Measurements from ENCODE around the gene SLC15A5.

The SLC15A5 gene

GRCh38 chr12:16291032-16291431 is 13.5 kb upstream of the SLC15A5 start:
- no peak overlapping the region for H3K27ac ChIP-seq
- TF ChIP-seq ZFX (IDR thresholded peaks at IDR 0.05), result no peak
- TF ChIP-seq, protein P1, sequence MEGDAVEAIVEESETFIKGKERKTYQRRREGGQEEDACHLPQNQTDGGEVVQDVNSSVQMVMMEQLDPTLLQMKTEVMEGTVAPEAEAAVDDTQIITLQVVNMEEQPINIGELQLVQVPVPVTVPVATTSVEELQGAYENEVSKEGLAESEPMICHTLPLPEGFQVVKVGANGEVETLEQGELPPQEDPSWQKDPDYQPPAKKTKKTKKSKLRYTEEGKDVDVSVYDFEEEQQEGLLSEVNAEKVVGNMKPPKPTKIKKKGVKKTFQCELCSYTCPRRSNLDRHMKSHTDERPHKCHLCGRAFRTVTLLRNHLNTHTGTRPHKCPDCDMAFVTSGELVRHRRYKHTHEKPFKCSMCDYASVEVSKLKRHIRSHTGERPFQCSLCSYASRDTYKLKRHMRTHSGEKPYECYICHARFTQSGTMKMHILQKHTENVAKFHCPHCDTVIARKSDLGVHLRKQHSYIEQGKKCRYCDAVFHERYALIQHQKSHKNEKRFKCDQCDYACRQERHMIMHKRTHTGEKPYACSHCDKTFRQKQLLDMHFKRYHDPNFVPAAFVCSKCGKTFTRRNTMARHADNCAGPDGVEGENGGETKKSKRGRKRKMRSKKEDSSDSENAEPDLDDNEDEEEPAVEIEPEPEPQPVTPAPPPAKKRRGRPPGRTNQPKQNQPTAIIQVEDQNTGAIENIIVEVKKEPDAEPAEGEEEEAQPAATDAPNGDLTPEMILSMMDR (conservative IDR thresholded peaks at IDR 0.05), result no peak

- H3K27ac ChIP-seq, result no peak overlapping the region
- TF ChIP-seq, protein P1 (conservative IDR thresholded peaks at IDR 0.05), result no peak
- no peak for TF ChIP-seq ZFX (IDR thresholded peaks at IDR 0.05)
These were observed 8.1 kb upstream of the SLC15A5 start for GRCh38 chr12:16285586-16285985.

GRCh38 chr12:16282978-16283377 is 5.5 kb upstream of the SLC15A5 start:
- TF ChIP-seq ZFX (IDR thresholded peaks at IDR 0.05), result no peak
- TF ChIP-seq, protein P1 (conservative IDR thresholded peaks at IDR 0.05), result no peak
- no peak overlapping the region for H3K27ac ChIP-seq

DNA sequence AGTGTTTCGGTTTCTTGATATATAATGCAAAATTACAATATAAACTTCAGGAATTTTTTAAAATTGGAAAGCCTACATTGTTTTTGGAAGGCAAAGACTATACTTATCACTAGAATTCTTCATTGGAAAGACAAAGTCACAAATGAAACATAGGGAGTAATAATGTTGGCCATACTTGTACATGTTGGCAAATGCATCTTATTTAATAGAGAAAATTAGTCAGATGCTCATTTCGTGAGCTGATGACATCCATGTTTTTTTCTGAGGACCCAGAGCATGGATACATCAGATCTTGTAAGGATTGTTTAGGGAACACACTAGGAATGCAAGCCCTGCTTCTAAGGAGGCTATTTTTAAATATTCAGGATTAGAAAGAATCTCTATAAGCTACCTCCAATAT is 4.6 kb upstream of the SLC15A5 start:
- TF ChIP-seq, protein P1 (conservative IDR thresholded peaks at IDR 0.05), result no peak
- TF ChIP-seq ZFX (IDR thresholded peaks at IDR 0.05), result no peak
- H3K27ac ChIP-seq, result no peak overlapping the region

- no peak overlapping the region for H3K27ac ChIP-seq
- TF ChIP-seq, protein P1 (conservative IDR thresholded peaks at IDR 0.05), result no peak
- no peak for TF ChIP-seq ZFX (IDR thresholded peaks at IDR 0.05)
These were observed 3.7 kb upstream of the SLC15A5 start for GRCh38 chr12:16281157-16281556.

GRCh38 chr12:16272222-16272621 is 5.3 kb downstream of the SLC15A5 start:
- H3K27ac ChIP-seq, result no peak overlapping the region
- no peak for TF ChIP-seq ZFX (IDR thresholded peaks at IDR 0.05)
- TF ChIP-seq, protein P1 (conservative IDR thresholded peaks at IDR 0.05), result no peak

- TF ChIP-seq, protein P1 (conservative IDR thresholded peaks at IDR 0.05), result no peak
- TF ChIP-seq ZFX (IDR thresholded peaks at IDR 0.05), result no peak
- no peak overlapping the region for H3K27ac ChIP-seq
These were observed 6.4 kb downstream of the SLC15A5 start for GRCh38 chr12:16271062-16271461.
